IPS DF 6.9 (cell line): ENCODE data around the gene GRIN2A.
A peak's percentile ranks its signal among the peaks of the same experiment; 100 is the strongest.

Experiments used
- DNase-seq: peaks from one replicate; pipeline ENCODE4 v3.0.0-alpha.2; 2013; ENCODE audit warnings: low read depth, low spot score
- H3K27ac ChIP-seq: one replicate; pipeline ENCODE4 v1.5.1; 2013; ENCODE audit warnings: low read length, control low read depth
- H3K27me3 ChIP-seq: 2 replicates; pipeline ENCODE4 v1.6.1; 2013; ENCODE audit warnings: mild to moderate bottlenecking, low read length; ENCODE audit not compliant: control insufficient read depth, insufficient read depth
- H3K36me3 ChIP-seq: 2 replicates; pipeline ENCODE4 v1.6.1; 2013; ENCODE audit warnings: low read length; ENCODE audit not compliant: control insufficient read depth, insufficient read depth
- H3K4me1 ChIP-seq: 2 replicates; pipeline ENCODE4 v1.6.1; 2013; ENCODE audit warnings: low read length; ENCODE audit not compliant: control insufficient read depth, insufficient read depth
- H3K4me3 ChIP-seq: 2 replicates; pipeline ENCODE4 v1.5.1; 2013; ENCODE audit warnings: mild to moderate bottlenecking, low read length
- H3K9me3 ChIP-seq: 2 replicates; pipeline ENCODE4 v1.6.1; 2013; ENCODE audit warnings: low read length, inconsistent platforms; ENCODE audit not compliant: control insufficient read depth, insufficient read depth
- WGBS: extraction: QIAGEN DNeasy Blood & Tissue Kit; methylation state at CpG from one replicate; pipeline ENCODE4 v1.1.7; 2013; ENCODE audit warnings: mixed read lengths, missing lambda C conversion rate; ENCODE audit not compliant: insufficient read length, insufficient coverage; 5-methylcytosine and 5-hydroxymethylcytosine counted together

Gene GRIN2A

GRCh38 chr16:10093576-10093975, 88.7 kb downstream of the GRIN2A start:
- Histone ChIP-seq H3K27ac (no peak overlapping the region), H3K9me3 (no peaks in the 10 kb centered on the region), H3K36me3 (no peaks in the 10 kb centered on the region), H3K4me3 (no peak overlapping the region), H3K27me3 (no peaks in the 10 kb centered on the region), H3K4me1 (no peaks in the 10 kb centered on the region)
- DNase-seq, result no peak
- no CpG with 5 or more reads among the region's 8 CpGs for WGBS

GRCh38 chr16:10090816-10091215, 91.4 kb downstream of the GRIN2A start:
- H3K9me3 ChIP-seq, result no peaks in the 10 kb centered on the region
- no peak overlapping the region for H3K4me3 ChIP-seq
- H3K27ac ChIP-seq, result no peak overlapping the region
- H3K27me3 ChIP-seq, result no peaks in the 10 kb centered on the region
- H3K36me3 ChIP-seq, result no peaks in the 10 kb centered on the region
- WGBS, result no CpG with 5 or more reads among the region's 1 CpG
- DNase-seq, result no peak
- no peaks in the 10 kb centered on the region for H3K4me1 ChIP-seq

- Histone ChIP-seq H3K36me3 (no peaks in the 10 kb centered on the region), H3K27ac (no peak overlapping the region), H3K9me3 (peaks cover 2% of the 10 kb centered on the region; the same call in 1 of the 2 replicates), H3K4me3 (no peak overlapping the region), H3K27me3 (no peaks in the 10 kb centered on the region), H3K4me1 (no peaks in the 10 kb centered on the region)
- no peak for DNase-seq
- no CpG with 5 or more reads among the region's 7 CpGs for WGBS
Observed at GRCh38 chr16:10088380-10088793, 93.8 kb downstream of the GRIN2A start.

GRCh38 chr16:10087151-10087550, 95.1 kb downstream of the GRIN2A start:
- WGBS, result no CpG with 5 or more reads among the region's 4 CpGs
- no peak overlapping the region for H3K4me3 ChIP-seq

GRCh38 chr16:10086620-10087019, 95.6 kb downstream of the GRIN2A start:
- H3K4me3 ChIP-seq, result no peak overlapping the region
- H3K36me3 ChIP-seq, result no peaks in the 10 kb centered on the region
- H3K27ac ChIP-seq, result no peak overlapping the region
- WGBS, result no CpG with 5 or more reads among the region's 3 CpGs
- DNase-seq, result no peak
- no peaks in the 10 kb centered on the region for H3K4me1 ChIP-seq
- peaks cover 2% of the 10 kb centered on the region; the same call in 1 of the 2 replicates for H3K9me3 ChIP-seq
- no peaks in the 10 kb centered on the region for H3K27me3 ChIP-seq

More at GRCh38 chr16:10087151-10087550, 95.1 kb downstream of the GRIN2A start:
- Histone ChIP-seq H3K27me3 (no peaks in the 10 kb centered on the region), H3K36me3 (no peaks in the 10 kb centered on the region), H3K9me3 (peaks cover 2% of the 10 kb centered on the region; the same call in 1 of the 2 replicates), H3K27ac (no peak overlapping the region), H3K4me1 (no peaks in the 10 kb centered on the region)
- no peak for DNase-seq

- Histone ChIP-seq H3K27ac (no peak overlapping the region), H3K36me3 (no peaks in the 10 kb centered on the region), H3K9me3 (peaks cover 2% of the 10 kb centered on the region; the same call in 1 of the 2 replicates), H3K4me1 (no peaks in the 10 kb centered on the region), H3K4me3 (no peak overlapping the region), H3K27me3 (no peaks in the 10 kb centered on the region)
- no CpG with 5 or more reads among the region's 6 CpGs for WGBS
- no peak for DNase-seq
Observed at GRCh38 chr16:10085078-10085798, 97.0 kb downstream of the GRIN2A start.

GRCh38 chr16:10083301-10083700, 98.9 kb downstream of the GRIN2A start:
- Histone ChIP-seq H3K27me3 (no peaks in the 10 kb centered on the region), H3K27ac (no peak overlapping the region), H3K4me3 (no peak overlapping the region), H3K4me1 (no peaks in the 10 kb centered on the region), H3K36me3 (no peaks in the 10 kb centered on the region), H3K9me3 (peaks cover 2% of the 10 kb centered on the region; the same call in 1 of the 2 replicates)
- DNase-seq, result no peak
- WGBS, result no CpG with 5 or more reads among the region's 5 CpGs

GRCh38 chr16:10081201-10081940, 100.9 kb downstream of the GRIN2A start:
- Histone ChIP-seq H3K27me3 (no peaks in the 10 kb centered on the region), H3K27ac (no peak overlapping the region)
- WGBS, result no CpG with 5 or more reads among the region's 1 CpG

GRCh38 chr16:10080051-10080772, 102.0 kb downstream of the GRIN2A start:
- Histone ChIP-seq H3K36me3 (no peaks in the 10 kb centered on the region), H3K27me3 (no peaks in the 10 kb centered on the region), H3K27ac (no peak overlapping the region), H3K4me1 (peaks cover 2% of the 10 kb centered on the region; the same call in 1 of the 2 replicates), H3K4me3 (no peak overlapping the region), H3K9me3 (no peaks in the 10 kb centered on the region)
- no peak for DNase-seq
- no CpG with 5 or more reads among the region's 9 CpGs for WGBS

More at GRCh38 chr16:10081201-10081940, 100.9 kb downstream of the GRIN2A start:
- no peak for DNase-seq
- Histone ChIP-seq H3K9me3 (peaks cover 2% of the 10 kb centered on the region; the same call in 1 of the 2 replicates), H3K4me3 (no peak overlapping the region), H3K36me3 (no peaks in the 10 kb centered on the region), H3K4me1 (no peaks in the 10 kb centered on the region; the same call in 1 of the 2 replicates)

GRCh38 chr16:10078541-10078949, 103.7 kb downstream of the GRIN2A start:
- no peak overlapping the region for H3K27ac ChIP-seq
- no peaks in the 10 kb centered on the region for H3K9me3 ChIP-seq
- no peaks in the 10 kb centered on the region for H3K36me3 ChIP-seq
- H3K4me3 ChIP-seq, result no peak overlapping the region
- no CpG with 5 or more reads among the region's 7 CpGs for WGBS
- H3K4me1 ChIP-seq, result peaks cover 2% of the 10 kb centered on the region; the same call in 1 of the 2 replicates
- peak; percentile 29 for DNase-seq
- no peaks in the 10 kb centered on the region for H3K27me3 ChIP-seq
